ENCODE results near the gene LDLRAD4.

The LDLRAD4 gene

DNA sequence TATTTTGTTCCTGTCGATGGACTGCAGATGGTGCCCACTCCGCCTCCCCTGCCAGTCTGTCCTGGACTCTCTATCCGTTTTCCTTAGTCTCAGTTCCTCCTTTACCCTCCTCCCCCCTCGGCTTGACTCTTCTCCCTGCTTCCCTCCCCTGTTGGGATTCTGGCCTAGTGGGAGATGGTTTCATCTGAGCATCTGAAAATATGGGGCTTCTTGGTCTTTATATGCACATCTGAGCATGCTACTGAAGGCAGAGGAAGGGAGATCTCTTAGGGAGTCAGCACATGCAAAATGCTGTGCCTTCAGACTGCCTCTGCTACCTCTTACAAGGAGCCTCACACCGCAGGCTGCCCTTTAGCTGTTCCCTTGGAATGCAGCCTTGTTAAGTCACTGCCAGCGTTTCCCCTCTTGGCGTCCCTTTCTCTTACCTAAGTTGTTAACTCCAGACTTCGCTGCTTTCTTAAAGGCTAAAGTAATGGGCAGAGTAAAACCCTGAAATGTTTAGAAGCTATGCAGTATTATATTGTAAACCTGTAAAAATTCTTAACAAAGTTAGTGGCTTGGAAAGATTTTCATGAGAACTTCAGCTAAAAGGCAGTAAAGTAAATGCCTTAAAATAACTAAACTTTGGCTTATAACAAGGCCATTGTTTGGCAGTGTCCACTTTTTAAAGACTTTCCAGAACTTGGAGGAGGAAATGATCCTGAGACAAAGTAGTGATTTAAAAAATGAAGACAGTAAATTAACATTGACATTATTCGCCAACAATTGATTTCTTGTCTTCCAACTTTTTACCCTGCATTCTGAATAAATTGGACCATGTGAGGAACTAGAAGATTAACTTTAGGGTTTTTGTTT is 49.8 kb downstream of the LDLRAD4 start:
- DNase-seq = peak; percentile 73

DNA sequence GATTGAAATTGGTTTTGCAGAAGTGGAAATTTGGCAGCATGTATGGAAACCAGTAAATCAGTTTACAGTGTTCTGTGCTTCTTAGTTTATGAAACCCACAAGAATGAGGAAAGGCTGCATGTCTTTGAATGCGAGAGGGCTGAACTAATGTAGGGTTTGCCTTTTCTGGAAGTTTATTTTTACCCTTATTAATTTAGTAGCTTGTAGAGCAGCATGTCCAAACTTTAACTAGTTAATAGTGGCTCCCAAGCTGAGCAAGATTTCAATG is 50.4 kb downstream of the LDLRAD4 start:
- DNase-seq = peak; percentile 36

DNA sequence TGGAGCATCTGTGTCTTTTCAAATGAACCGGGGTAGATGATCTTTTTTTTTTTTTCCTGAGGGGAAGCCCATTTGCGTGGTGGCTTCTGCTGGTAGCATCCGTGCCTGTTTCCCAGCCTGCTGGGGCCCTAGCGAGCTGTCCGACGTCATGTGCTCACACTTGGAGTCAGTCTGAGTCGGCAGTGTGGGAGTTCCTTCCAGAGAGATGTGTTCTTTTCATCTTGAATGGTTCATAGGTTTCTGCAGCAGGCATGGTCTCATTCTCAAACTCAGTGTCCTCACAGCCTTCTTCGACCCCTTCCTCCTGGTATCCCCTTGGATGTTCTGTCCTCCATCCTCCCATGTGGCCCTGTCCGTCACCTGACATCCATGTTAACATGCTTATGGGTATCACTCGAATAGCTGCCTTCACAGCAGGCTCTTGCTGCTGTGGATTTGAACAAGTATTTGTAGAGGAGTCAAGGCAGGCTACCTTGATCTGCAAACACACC is 51.0 kb downstream of the LDLRAD4 start:
- DNase-seq = peak; percentile 45

DNA sequence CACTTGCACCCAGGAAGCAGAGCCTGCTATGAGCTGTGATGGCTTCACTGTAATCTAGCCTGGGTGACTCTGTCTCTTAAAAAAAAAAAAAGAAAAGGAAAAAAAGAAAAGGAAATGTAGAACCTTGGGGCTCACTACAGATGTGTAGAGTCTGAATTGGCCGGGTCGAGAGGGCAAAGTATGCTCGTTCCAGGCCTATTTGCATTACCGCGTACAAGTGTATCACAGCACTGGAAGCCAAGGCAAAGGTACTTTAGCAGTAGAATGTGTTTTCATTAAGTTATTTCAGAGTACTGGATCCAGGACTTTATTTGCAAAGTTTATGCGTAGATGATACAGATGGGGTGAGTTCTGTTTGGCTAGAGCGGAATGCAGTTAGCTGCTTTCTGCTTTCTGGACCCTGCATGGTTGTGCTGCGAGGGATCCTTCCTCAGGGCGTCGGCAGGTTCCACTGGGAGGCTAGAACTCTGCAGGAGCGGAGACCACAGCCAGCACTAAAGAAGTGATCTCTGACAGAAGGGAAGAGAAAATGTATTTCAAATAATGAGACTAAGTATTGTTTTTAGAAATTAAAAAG is 51.8 kb downstream of the LDLRAD4 start:
- peak; percentile 44 for DNase-seq

DNA sequence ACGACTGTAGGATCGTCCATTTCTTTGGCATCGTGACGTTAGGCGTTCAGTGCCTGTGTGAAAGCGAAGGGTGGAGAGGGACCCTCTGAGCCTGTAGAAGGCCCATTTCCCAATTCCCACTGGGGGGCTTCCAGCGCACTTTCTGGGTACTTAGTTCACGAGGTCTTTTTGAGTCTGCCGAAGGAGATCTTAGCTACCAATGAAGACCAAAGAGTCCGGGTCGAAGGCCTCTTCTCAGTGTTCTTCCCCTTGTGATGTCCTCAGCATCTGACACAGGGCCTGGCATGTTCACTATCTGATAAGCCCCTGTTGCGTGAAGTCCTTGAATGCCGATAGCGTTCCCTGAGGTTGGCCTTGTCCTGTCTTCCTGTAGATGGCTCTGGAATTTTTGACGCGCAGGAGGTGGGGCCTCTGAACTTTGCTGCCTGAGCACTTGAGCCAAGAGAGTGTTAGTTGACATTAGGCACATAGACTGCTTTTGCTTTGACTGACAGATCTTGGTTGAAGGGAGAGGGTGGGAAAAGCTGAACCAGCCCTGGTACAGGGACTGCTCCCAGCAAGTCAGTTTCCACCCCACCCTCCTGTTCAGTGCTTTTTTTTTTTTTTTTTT is 52.8 kb downstream of the LDLRAD4 start:
- DNase-seq = peak; percentile 30

DNA sequence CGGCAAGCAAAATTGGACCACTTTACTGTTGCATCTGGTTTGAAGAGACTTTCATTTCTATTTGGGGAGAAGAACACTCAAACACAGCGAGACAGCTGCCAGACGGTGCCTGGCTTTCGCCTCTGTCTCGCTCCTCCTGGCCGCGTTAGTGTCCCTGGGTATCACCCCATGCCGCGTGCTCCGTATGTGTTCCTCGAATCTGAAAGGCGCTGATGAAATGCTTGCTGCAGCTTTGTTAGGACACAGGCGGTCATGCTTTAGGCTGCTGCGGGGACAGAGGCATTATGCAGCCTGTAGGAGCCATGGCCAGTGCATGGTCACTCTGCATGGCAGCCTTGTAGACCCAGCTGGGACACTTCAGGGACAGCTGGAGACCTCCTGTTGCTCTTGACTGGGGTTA is 53.9 kb downstream of the LDLRAD4 start:
- peak; percentile 36 for DNase-seq

DNA sequence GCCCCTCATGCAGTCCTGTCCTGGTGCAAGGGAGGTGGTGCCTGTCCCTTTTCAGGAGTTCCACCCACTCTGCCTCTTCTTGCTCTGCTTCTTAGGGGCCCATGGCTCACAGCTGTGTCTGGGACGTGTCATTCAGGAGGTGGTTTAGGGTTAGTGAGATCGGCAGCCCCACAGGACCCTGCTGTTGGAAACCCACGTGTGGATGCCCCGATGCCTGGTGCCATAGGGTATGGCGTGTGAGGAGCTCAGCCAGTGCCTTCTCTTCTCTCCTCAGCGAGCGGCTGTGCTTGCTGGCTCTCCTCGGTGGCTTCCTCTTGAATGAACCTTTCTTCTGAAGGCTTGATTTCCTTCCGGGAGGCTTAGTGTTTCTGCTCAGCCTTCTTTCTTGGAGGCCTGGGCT is 55.2 kb downstream of the LDLRAD4 start:
- no peak for DNase-seq

DNA sequence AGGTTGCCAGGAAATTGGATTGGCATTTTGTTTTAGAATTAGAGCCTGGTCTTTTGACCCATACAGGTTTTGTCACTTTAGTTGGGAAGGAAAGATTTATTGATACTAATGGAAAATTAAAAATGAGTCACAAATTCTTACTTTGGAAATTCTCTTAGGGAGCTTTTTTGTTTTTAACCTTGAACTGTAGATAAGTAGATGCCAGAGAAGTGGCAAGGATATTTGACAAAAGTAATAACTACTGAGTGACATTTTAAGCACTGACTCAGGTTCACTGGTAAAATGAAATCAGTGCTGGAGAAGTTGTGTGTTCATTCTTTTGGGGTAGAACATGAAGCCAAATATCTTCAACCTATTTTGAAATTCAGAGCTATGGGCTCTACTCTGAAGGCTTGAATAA is 56.5 kb downstream of the LDLRAD4 start:
- DNase-seq = no peak

DNA sequence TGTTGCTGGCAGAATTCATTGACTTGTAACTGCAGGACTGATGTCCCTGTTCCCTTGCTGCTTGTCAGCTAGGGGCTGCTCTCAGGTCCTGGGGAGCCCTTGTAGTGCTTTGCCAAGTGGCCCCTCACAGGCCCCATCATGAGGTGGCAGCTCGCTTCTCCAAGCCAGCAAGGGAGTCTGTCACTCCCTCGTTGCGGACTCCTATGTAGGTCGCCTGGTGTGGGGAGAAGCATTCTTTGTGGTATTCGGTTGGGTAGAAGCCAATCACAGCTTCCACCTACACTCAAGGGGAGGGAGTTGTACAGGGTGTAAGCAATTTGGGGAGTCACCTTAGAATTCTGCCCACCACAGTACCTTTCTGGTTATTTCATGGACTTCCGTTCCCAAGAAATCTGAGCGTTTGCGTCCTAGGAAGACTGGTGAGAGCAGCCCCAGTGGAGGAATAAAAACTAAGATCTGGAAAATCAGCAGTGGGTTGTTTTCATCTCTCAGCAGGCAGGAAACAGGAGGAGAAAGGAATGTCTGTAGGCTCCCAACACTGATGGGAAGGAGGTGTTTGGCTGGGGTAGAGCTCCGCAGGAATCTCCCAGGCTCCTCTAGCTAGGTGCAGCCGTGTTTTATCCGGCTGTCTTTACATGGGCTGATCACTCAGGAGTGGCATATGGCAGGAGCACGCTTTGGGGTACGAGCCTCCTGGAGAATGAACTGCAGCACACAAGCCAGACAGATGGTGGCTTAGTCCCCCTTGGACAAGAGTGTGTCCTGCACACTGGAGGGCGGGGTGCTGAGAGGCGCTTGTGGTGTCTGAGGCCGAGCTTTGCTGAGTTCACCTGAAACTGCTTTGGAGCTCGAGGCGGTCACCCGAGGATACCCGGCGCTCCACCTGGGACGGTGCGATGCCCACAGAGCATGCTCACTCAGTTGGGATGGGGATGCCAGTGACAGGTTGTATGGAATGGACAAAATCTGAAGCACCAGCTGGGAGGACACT is 58.3 kb downstream of the LDLRAD4 start:
- peak; percentile 54 for DNase-seq

DNA sequence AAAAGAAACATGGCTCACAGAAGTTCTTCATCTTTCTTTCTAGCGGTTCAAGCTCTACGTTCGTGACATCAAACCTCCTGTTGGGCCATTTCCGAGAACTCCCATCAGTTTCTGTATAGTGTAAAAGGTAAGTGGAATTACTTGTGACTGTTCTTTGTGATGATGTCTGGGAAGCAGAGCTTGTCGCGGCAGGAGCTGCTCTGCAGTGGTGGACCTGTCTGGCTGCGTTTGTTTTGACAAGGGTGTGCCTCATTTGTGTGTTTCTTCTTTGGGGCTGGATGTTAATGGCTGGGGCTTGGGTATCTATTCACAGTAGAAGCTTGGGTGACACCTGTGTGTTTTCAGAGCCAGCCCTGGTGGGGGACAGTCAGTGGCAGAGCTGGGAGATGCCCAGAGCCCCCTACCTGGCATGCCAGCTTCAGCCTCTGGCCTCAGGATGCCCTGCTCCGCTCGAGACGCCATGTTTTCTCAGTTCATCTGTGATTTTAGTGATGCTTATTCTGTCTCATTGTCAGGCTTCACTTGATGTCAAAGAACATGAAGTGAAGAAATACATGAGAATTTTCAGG is 59.6 kb downstream of the LDLRAD4 start:
- DNase-seq = no peak

DNA sequence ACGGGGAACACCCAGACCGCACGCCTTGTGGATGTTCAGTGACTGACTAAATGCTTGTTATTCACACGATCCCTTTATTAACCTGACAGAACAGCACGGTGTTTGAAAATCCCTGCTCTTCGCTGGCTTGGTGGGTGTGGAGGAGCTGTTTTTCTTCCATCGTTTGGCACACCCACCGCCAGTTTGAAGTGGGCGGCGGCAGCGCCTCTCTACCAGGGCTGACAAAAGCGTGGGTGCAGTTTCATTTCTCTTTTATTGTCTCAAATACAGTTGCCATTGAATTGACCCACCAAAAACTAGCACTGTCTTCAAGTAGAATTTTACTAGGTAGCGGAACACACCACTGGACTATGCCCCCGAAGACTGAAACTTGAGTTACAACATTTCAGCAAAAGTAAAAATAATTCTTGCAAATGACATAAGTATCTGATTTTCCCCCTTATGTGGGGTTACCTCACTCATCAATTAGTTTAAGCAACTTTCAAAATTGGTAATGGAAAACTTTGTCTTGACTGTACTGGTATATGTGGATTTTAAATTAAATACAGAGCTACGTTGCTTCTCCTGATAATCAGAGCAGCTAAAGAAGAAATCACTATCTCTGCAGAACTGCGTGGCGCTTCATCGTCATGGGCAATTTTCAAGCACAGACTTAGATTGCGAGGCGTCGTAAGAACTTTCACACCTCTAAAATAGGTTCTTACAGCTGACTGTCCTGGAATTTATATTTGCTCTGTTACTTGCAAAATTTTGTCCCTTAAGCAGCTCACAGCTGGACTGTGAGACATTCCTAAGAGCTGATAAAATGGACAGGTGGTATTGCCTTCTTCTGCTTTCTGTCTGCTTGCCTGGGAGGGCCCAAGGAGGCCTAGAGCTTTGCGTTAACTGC is 60.9 kb downstream of the LDLRAD4 start:
- no peak for DNase-seq

DNA sequence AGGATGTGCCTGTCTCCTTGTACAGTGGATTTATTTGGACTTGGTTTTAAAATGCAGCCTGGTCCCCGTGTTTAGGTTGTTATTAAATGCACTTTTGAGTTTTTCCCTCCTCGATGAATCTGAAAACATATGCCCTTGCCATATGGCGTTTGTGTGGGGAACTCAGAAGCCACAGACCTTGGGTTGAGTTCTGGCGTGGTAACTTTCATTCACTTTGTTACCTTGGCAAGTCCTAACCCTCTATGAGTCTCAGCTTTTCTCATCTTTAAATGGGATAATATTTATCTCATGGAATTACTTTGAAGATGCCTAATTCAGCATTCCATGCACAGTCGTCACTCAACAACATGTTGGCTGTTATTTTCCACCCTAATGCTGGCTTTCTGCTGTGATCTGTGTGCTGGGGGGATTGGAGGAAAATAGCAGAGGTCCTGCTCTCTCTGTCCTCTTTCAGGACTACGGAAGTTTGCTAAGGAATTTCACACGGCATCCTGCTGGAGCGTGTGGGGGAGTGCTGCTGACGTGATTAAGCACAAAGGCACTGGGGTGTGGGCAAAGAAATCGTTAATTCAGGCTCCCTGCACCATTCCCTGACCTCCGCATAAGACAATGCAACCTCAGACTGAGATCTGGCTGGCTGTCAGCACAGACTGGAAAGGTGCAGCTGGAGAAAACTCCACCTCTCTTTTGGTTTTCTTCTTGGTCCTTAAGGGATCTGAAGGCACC is 61.7 kb downstream of the LDLRAD4 start:
- peak; percentile 44 for DNase-seq

DNA sequence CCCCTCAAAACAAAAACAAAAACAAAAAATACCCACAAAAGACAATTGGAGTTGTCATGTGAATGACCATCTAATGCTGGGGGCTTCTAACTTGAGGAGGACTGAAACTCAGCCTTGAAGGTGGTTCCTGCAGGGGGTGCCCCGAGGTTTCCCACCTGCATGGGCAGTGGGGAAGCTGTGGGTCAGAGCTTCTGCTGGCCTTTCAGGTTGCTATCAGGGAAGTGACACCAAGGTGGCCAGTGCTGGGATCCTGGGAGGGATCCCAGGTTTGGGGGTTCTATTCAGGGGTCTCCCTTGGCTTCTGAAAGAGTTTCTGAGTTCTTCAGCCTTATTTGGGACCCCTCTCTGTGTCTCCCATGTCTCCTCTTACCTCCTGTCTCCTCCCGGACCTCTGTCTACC is 62.8 kb downstream of the LDLRAD4 start:
- peak; percentile 6 for DNase-seq

DNA sequence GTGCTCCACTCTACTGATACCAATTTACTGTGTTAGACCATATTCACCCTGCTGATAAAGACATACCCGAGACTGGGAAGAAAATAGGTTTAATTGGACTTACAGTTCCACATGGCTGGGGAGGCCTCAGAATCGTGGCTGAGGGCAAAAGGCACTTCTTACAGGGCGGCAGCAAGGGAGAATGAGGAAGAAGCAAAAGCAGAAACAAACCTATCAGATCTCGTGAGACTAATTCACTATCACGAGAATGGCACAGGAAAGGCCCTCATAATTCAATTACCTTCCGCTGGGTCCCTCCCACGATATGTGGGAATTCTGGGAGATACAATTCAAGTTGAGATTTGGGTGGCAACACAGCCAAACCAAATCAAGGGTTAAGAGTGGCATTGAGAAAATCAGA is 65.2 kb downstream of the LDLRAD4 start:
- no peak for DNase-seq

DNA sequence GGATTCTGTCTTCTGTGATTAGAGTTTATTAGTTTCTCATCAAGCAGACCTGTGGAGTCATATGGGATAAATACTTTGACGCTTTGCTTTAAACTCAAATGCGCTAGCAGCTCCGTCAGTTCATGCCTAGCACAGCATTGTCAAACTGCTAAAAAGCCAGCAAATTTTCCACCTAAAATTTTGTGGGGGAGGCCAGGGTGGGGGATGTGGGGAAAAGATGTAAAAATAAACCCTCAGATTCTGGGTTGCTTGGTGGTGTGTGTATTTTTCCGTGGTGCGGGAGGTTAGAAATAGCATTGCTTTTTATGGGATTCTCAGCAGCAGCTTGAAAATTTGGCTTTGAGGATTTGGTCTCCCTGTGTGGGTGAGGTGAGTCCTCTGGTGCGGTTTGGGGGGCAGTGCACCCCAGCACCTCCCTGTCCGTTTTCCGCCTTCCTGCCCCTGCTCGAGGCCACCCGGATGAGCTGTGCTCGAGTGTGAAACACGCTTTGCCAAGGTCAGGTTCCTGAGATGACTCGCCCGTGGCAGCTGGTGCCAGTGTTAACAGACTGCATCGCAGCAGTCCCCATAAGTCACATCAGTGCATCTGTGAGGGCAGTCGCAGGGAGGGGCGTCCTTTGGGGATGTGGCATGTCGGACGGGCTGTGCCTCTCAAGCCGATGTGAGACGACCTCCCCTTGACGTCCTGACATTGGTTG is 65.9 kb downstream of the LDLRAD4 start:
- no peak for DNase-seq

DNA sequence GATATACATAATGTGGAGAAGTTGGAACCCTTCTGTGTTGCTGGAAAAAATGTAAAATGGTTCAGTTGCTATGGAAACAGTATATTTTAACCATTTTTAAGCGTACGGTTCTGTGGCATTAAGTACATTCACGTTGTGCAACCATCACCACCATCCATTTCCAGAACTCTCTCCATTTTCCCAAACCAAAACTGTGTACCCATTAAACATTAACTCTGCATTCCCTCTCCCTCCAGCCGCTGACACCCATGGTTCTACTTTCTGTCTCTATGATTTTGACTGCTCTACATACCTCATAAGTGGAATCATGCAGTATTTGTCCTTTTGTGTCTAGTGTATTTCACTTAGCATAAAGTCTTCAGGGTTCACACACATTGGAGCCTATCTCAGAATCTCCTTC is 67.3 kb downstream of the LDLRAD4 start:
- DNase-seq = no peak

DNA sequence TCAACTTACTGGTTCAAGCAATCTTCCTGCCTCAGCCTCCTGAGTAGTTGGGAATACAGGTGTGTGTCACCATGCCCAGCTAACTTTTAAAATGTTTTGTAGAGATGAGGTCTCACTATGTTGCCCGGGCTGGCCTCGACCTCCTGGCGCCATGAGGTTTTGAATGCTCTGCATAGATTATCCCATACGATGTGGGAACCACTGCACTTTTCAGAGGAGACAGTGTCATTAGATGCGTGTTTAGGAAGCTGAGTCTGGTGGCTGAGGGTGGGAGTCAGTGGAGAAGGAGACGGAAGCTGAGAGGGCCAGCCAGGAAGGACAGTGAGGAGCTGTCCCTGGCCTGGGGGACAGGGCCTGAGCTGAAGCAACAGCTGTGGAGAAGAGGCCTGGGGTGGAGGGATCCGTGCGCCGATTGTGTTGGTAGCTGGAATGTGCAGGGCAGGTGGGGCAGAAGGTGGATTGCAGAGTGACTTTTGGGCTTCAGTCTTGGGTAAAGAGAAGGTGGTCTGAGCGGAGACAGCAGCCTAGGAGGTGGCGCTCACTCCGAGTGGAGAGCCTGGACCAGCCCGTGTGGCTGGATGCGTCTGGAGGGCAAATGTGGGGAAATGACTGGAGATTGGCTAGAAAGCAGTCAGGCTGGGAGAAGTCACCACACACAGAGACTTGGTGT is 68.0 kb downstream of the LDLRAD4 start:
- DNase-seq = no peak

DNA sequence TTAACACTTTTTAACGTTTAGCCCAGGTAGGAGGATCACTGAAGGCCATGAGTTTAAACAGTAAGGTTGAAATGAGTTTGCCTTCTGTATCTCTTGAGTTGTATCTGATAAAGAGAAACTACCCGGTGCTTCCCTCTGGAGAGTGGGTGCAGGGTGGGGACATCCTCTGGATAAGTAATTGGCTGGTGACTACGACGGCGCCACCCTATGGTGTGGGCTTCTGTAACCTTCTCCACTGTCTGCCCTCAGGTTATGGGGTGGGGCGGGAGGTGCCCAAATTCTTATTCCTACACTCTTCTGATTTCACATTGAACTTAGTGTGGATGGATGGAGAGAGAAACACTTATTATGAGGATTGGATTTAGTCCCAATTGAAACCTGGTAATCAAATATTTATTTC is 68.8 kb downstream of the LDLRAD4 start:
- no peak for DNase-seq

DNA sequence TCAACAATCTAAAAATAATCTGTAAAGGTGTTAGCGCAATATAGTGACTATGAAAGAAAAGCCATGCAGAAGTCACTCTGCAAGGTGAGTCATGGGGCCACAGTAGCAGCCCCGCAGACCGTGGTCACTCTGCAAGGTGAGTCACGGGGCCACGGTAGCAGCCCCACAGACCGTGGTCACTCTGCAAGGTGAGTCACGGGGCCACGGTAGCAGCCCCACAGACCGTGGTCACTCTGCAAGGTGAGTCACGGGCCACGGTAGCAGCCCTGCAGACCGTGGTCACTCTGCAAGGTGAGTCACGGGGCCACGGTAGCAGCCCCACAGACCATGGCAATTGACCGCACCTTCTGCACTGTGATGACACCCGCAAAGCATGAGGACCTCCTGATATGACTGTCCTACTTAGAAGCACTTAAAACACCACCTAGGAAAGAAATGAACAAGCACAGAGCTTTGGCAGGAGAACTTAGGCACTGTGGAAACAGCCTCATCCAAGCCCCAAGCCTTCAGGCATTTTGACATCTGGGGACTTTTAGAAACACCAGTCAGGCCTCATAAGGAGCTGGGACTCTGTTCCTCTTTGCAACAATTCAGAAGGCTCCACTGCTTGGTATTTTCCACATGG is 70.1 kb downstream of the LDLRAD4 start:
- DNase-seq = no peak

All from right forelimb (tissue), 1 donor.